ENCODE measurements around the gene SRPK2.
A peak's percentile ranks its signal among the peaks of the same experiment; 100 is the strongest.

SRPK2 gene

DNA sequence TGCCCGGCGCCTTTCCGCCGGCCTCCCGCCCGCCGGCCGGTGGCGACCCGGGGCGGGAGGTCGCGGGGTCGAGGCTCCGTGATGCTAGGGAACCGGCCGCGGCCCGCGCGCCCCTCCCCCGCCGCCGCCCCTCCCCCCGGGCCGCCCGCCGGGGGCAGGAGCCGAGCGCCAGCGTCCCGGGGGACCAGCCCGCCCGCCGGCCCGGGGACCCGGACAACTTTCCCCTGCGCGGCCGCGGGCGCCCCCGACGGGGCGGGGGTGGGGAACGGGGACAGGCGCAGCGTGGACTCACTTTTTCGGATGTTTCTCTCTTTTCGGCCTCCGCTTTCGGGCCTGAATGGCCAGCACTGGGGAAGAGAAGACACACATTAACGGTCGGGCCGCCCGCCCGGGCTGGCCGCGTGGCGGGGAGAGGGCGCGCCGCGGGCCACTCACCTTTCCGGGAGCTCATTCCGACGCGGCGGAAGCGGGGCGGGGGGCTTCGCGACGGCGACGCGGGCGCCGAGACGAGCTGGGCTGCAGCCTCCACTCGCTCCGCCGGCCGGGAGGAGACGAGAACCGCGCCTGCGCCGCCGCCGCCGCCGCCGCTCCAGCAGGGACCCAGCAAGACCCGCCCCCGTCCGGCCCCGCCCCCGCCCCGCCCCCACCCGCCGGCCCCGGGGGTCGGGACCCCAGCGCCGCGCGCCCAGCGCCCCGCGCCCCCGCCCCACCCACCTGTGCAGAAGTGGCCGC is at the start of gene SRPK2:
TSS of gene SRPK2 (minus strand) at position 566 of the 732 bp plus-strand sequence.
- TF ChIP-seq ZSCAN23 (tag by site-specific recombination; IDR thresholded peaks at IDR 0.05) (no peak), ZSCAN16 (tag by site-specific recombination; IDR thresholded peaks at IDR 0.05) (no peak), EGR2 (tag by site-specific recombination; IDR thresholded peaks at IDR 0.05; ENCODE audit: low read depth) (no peak), ZNF660 (tag by site-specific recombination; IDR thresholded peaks at IDR 0.05) (peak; percentile 16; the same call in 1 of the 2 replicates), KLF9 (tag by site-specific recombination; IDR thresholded peaks at IDR 0.05; ENCODE audit: low read depth) (0 out of 2 replicates have a peak, but pooled peaks have one; percentile 11), ZNF561 (tag by site-specific recombination; IDR thresholded peaks at IDR 0.05; ENCODE audit: borderline replicate concordance) (peak; percentile 33; the same call in 1 of the 2 replicates), ZNF433 (tag by site-specific recombination; IDR thresholded peaks at IDR 0.05; ENCODE audit: low read depth) (no peak), KLF10 (tag by site-specific recombination; IDR thresholded peaks at IDR 0.05) (peak; percentile 42; the same call in 1 of the 2 replicates), ZSCAN30 (tag by site-specific recombination; IDR thresholded peaks at IDR 0.05) (peak; percentile 67), ZNF175 (tag by site-specific recombination; IDR thresholded peaks at IDR 0.05) (no peak)
- TF ChIP-seq, protein P1, sequence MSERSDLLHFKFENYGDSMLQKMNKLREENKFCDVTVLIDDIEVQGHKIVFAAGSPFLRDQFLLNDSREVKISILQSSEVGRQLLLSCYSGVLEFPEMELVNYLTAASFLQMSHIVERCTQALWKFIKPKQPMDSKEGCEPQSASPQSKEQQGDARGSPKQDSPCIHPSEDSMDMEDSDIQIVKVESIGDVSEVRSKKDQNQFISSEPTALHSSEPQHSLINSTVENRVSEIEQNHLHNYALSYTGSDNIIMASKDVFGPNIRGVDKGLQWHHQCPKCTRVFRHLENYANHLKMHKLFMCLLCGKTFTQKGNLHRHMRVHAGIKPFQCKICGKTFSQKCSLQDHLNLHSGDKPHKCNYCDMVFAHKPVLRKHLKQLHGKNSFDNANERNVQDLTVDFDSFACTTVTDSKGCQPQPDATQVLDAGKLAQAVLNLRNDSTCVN (tag by site-specific recombination; optimal IDR thresholded peaks at IDR 0.05): no peak
- TF ChIP-seq, protein P2, sequence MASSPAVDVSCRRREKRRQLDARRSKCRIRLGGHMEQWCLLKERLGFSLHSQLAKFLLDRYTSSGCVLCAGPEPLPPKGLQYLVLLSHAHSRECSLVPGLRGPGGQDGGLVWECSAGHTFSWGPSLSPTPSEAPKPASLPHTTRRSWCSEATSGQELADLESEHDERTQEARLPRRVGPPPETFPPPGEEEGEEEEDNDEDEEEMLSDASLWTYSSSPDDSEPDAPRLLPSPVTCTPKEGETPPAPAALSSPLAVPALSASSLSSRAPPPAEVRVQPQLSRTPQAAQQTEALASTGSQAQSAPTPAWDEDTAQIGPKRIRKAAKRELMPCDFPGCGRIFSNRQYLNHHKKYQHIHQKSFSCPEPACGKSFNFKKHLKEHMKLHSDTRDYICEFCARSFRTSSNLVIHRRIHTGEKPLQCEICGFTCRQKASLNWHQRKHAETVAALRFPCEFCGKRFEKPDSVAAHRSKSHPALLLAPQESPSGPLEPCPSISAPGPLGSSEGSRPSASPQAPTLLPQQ (tag by site-specific recombination; IDR thresholded peaks at IDR 0.05): 0 out of 2 replicates have a peak, but pooled peaks have one; percentile 9
- TF ChIP-seq, protein P3, sequence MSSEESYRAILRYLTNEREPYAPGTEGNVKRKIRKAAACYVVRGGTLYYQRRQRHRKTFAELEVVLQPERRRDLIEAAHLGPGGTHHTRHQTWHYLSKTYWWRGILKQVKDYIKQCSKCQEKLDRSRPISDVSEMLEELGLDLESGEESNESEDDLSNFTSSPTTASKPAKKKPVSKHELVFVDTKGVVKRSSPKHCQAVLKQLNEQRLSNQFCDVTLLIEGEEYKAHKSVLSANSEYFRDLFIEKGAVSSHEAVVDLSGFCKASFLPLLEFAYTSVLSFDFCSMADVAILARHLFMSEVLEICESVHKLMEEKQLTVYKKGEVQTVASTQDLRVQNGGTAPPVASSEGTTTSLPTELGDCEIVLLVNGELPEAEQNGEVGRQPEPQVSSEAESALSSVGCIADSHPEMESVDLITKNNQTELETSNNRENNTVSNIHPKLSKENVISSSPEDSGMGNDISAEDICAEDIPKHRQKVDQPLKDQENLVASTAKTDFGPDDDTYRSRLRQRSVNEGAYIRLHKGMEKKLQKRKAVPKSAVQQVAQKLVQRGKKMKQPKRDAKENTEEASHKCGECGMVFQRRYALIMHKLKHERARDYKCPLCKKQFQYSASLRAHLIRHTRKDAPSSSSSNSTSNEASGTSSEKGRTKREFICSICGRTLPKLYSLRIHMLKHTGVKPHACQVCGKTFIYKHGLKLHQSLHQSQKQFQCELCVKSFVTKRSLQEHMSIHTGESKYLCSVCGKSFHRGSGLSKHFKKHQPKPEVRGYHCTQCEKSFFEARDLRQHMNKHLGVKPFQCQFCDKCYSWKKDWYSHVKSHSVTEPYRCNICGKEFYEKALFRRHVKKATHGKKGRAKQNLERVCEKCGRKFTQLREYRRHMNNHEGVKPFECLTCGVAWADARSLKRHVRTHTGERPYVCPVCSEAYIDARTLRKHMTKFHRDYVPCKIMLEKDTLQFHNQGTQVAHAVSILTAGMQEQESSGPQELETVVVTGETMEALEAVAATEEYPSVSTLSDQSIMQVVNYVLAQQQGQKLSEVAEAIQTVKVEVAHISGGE (tag by site-specific recombination; conservative IDR thresholded peaks at IDR 0.05; ENCODE audit: low read depth): peak; percentile 29; the same call in 1 of the 2 replicates
- TF ChIP-seq, protein P4, sequence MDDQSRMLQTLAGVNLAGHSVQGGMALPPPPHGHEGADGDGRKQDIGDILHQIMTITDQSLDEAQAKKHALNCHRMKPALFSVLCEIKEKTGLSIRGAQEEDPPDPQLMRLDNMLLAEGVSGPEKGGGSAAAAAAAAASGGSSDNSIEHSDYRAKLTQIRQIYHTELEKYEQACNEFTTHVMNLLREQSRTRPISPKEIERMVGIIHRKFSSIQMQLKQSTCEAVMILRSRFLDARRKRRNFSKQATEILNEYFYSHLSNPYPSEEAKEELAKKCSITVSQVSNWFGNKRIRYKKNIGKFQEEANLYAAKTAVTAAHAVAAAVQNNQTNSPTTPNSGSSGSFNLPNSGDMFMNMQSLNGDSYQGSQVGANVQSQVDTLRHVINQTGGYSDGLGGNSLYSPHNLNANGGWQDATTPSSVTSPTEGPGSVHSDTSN (CRISPR knock-in tag; IDR thresholded peaks at IDR 0.05): 0 out of 2 replicates have a peak, but pooled peaks have one; percentile 43
- ChIA-PET CTCF (interaction anchor here (0.6 to 1.0 kb wide), 5 partner anchors 27 to 485 kb away, joined by 3 read pairs; partner anchors contain the start of gene RINT1), POLR2A (interaction anchor here (0.5 to 1.1 kb wide), 3 partner anchors 11 to 405 kb away, joined by 3 to 4 read pairs (median 3); no protein-coding TSS in a partner anchor)
- peaks cover 6% of the 10 kb centered on the region in 2 experiments for H3K36me3 ChIP-seq (ENCODE audit: control insufficient read depth in 2 of 2, insufficient read depth in 1 of 2, low read length in 2 of 2)
- no peaks in the 10 kb centered on the region for H3K4me1 ChIP-seq (ENCODE audit: control insufficient read depth, insufficient read depth, low read length)
- peak within 1 kb of the TSS; percentile 86 for H3K4me3 ChIP-seq (ENCODE audit: low read depth, low read length)
- H3K9me3 ChIP-seq (ENCODE audit: control insufficient read depth, insufficient read depth, low read depth, low read length): no peaks in the 10 kb centered on the region
- H3K27ac ChIP-seq (ENCODE audit: extremely low read depth, low read depth, low read length): peak within 1 kb of the TSS; percentile 85

DNA sequence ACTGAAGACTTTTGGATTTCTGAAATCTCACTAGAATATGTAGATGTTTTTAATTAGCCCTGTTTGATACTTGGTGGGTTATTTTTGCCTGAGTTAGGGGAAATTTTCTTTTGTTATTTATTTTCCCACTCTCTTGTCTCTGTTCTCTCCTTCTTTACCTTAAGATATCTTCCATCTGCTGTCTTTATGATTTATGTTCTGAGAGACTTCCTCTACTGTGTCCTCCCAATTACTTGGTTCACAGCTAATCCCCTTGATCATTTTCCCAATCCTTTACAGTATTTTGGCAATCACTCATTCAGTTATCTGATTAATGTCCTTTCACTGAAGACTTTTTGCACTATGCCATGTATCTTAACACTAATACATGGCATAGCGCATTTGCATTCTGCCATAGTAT is 49.5 kb upstream of the SRPK2 start:
- POLR2A ChIA-PET: no interaction called here
- H3K36me3 ChIP-seq (ENCODE audit: control insufficient read depth in 2 of 2, insufficient read depth in 1 of 2, low read length in 2 of 2): no peaks in the 10 kb centered on the region
- CTCF ChIA-PET: no interaction called here
- H3K4me3 ChIP-seq (ENCODE audit: low read depth, low read length): no peak overlapping the region
- H3K9me3 ChIP-seq (ENCODE audit: control insufficient read depth, insufficient read depth, low read depth, low read length): no peaks in the 10 kb centered on the region
- no peaks in the 10 kb centered on the region for H3K4me1 ChIP-seq (ENCODE audit: control insufficient read depth, insufficient read depth, low read length)
- no peak overlapping the region for H3K27ac ChIP-seq (ENCODE audit: extremely low read depth, low read depth, low read length)
- TF ChIP-seq, protein P5, sequence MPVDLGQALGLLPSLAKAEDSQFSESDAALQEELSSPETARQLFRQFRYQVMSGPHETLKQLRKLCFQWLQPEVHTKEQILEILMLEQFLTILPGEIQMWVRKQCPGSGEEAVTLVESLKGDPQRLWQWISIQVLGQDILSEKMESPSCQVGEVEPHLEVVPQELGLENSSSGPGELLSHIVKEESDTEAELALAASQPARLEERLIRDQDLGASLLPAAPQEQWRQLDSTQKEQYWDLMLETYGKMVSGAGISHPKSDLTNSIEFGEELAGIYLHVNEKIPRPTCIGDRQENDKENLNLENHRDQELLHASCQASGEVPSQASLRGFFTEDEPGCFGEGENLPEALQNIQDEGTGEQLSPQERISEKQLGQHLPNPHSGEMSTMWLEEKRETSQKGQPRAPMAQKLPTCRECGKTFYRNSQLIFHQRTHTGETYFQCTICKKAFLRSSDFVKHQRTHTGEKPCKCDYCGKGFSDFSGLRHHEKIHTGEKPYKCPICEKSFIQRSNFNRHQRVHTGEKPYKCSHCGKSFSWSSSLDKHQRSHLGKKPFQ (tag by site-specific recombination; IDR thresholded peaks at IDR 0.05): no peak
- TF ChIP-seq ZNF10 (tag by site-specific recombination; IDR thresholded peaks at IDR 0.05) (no peak), ZSCAN30 (tag by site-specific recombination; IDR thresholded peaks at IDR 0.05) (no peak), ZFP3 (tag by site-specific recombination; IDR thresholded peaks at IDR 0.05; ENCODE audit: low read depth) (no peak), ZNF416 (tag by site-specific recombination; IDR thresholded peaks at IDR 0.05) (no peak), ZNF747 (tag by site-specific recombination; IDR thresholded peaks at IDR 0.05) (no peak), ZNF558 (tag by site-specific recombination; IDR thresholded peaks at IDR 0.05) (no peak), MEIS1 (CRISPR knock-in tag; IDR thresholded peaks at IDR 0.05; ENCODE audit: borderline replicate concordance) (no peak), ZNF654 (tag by site-specific recombination; IDR thresholded peaks at IDR 0.05; ENCODE audit: low read depth) (no peak), KLF7 (tag by site-specific recombination; IDR thresholded peaks at IDR 0.05; ENCODE audit: borderline replicate concordance) (no peak)
- TF ChIP-seq, protein P6, sequence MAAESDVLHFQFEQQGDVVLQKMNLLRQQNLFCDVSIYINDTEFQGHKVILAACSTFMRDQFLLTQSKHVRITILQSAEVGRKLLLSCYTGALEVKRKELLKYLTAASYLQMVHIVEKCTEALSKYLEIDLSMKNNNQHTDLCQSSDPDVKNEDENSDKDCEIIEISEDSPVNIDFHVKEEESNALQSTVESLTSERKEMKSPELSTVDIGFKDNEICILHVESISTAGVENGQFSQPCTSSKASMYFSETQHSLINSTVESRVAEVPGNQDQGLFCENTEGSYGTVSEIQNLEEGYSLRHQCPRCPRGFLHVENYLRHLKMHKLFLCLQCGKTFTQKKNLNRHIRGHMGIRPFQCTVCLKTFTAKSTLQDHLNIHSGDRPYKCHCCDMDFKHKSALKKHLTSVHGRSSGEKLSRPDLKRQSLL (tag by site-specific recombination; IDR thresholded peaks at IDR 0.05): no peak

All from HEK293 (cell line).